Measurements from ENCODE around the gene SIRT1.
"Not testable (repeated sequence)": the region's sequence is repeated elsewhere in the genome, so short reads cannot be mapped to it uniquely, and the experiment has no call there.

Gene SIRT1

GRCh38 chr10:67864607-67865371 lies 19.7 kb upstream of the SIRT1 start:
- H3K4me1 ChIP-seq, result no peaks in the 10 kb centered on the region
- no peak overlapping the region for H3K27ac ChIP-seq
- no peak for DNase-seq
- TF ChIP-seq, protein P1, sequence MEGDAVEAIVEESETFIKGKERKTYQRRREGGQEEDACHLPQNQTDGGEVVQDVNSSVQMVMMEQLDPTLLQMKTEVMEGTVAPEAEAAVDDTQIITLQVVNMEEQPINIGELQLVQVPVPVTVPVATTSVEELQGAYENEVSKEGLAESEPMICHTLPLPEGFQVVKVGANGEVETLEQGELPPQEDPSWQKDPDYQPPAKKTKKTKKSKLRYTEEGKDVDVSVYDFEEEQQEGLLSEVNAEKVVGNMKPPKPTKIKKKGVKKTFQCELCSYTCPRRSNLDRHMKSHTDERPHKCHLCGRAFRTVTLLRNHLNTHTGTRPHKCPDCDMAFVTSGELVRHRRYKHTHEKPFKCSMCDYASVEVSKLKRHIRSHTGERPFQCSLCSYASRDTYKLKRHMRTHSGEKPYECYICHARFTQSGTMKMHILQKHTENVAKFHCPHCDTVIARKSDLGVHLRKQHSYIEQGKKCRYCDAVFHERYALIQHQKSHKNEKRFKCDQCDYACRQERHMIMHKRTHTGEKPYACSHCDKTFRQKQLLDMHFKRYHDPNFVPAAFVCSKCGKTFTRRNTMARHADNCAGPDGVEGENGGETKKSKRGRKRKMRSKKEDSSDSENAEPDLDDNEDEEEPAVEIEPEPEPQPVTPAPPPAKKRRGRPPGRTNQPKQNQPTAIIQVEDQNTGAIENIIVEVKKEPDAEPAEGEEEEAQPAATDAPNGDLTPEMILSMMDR (IDR thresholded peaks at IDR 0.05), result no peak
- no peak overlapping the region for H3K4me3 ChIP-seq
- H3K27me3 ChIP-seq, result no peaks in the 10 kb centered on the region
- no peaks in the 10 kb centered on the region for H3K36me3 ChIP-seq
- H3K9me3 ChIP-seq, result no peaks in the 10 kb centered on the region
- intact Hi-C loops (cut with DNase I; ENCODE audit: low total_unique reads), result no loop called here

DNA sequence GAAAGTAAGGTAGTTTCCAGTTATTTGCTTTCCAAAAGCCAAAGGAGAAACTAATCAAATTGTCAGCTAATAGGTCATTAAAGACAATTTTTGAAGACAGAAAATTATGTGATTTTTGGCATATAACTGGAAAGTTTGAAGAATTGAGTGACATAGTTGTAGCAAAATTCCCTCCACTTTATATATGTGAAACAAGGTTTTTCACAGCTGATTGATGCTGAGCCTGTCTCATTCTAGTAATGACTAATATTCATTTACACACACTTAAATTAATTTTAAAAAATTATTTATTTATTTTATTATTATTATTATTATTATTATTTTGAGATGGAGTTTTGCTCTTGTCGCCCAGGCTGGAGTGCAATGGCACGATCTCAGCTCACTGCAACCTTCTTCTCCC lies 16.3 kb upstream of the SIRT1 start:
- no peaks in the 10 kb centered on the region for H3K27me3 ChIP-seq
- no peaks in the 10 kb centered on the region for H3K36me3 ChIP-seq
- H3K27ac ChIP-seq, result no peak overlapping the region
- H3K4me1 ChIP-seq, result no peaks in the 10 kb centered on the region
- H3K4me3 ChIP-seq, result no peak overlapping the region
- H3K9me3 ChIP-seq, result no peaks in the 10 kb centered on the region
- no peak for DNase-seq
- TF ChIP-seq, protein P1 (IDR thresholded peaks at IDR 0.05), result no peak
- intact Hi-C loops (cut with DNase I; ENCODE audit: low total_unique reads), result no loop called here

- Histone ChIP-seq H3K9me3 (no peaks in the 10 kb centered on the region), H3K27ac (no peak overlapping the region), H3K4me3 (no peak overlapping the region), H3K36me3 (no peaks in the 10 kb centered on the region), H3K4me1 (no peaks in the 10 kb centered on the region), H3K27me3 (no peaks in the 10 kb centered on the region)
- no peak for DNase-seq
- intact Hi-C loops (cut with DNase I; ENCODE audit: low total_unique reads), result no loop called here
- TF ChIP-seq, protein P1 (IDR thresholded peaks at IDR 0.05), result no peak
Observed at GRCh38 chr10:67869996-67870395, 14.5 kb upstream of the SIRT1 start.

DNA sequence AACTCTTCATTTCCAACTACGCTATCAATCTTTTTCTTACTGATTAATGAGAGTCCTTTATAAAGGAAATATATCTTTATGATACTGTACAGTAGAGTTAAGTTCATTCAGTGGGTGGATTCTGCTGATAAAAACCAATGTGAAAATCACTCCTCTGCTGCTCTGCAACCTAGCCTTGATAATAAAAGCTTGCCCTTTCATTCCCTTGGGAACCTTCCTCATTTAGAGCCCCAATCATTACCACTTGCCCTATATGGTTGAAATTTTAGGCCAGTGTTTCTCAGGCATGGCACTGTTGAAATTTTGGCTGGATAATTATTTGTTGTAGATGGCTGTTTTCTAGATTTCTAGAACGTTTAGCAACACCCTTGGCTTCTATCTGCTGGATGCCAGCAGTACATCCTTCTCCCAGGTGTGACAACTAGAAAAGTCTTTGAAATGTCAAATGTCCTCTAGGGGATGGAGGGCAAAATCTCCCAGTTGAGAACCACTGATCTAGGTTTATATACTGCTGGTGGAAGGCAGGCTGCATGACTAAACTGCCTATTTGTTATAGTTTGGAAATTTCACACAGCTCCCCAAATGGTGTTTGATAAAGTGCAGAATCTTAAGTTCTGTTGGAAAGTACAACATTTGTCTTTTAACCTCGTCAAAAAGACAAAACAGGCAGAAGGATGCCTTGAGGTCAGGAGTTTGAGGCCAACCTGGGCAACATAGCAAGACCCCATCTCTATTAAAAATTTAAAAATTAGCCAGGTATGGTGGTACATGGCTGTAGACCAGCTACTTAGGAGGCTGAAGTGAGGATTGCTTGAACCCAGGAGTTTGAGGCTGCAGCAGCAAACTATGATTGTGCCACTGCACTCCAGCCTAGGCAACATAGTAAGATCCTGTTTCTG lies 8.9 kb upstream of the SIRT1 start:
- Histone ChIP-seq H3K9me3 (no peaks in the 10 kb centered on the region), H3K27me3 (no peaks in the 10 kb centered on the region), H3K36me3 (no peaks in the 10 kb centered on the region), H3K27ac (no peak overlapping the region), H3K4me3 (no peak overlapping the region), H3K4me1 (no peaks in the 10 kb centered on the region)
- TF ChIP-seq, protein P1 (IDR thresholded peaks at IDR 0.05), result no peak
- intact Hi-C loops (cut with DNase I; ENCODE audit: low total_unique reads), result no loop called here
- DNase-seq, result no peak

- H3K36me3 ChIP-seq; H3K27ac ChIP-seq; H3K4me1 ChIP-seq; H3K9me3 ChIP-seq; H3K27me3 ChIP-seq; DNase-seq; intact Hi-C loops (cut with DNase I; ENCODE audit: low total_unique reads); H3K4me3 ChIP-seq: not testable (repeated sequence)
Observed at GRCh38 chr10:67877421-67877820, 7.0 kb upstream of the SIRT1 start.

DNA sequence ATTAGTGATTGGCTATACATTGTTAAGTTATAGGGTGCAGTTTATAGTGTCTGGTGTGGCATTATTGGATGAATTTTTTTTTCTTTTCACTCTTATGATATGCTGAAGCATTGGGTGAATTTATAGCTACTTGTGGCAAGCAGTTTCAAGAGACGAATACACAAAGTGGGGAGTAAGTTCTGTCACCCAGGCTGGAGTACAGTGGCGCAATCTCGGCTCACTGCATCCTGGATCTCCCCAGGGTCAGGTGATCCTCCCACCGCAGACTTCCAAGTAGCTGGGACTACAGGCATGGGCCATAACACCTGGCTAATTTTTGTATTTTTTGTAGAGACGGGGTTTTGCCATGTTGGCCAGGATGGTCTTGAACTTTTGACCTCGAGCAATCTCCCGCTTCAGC lies 6.3 kb upstream of the SIRT1 start:
- no peak overlapping the region for H3K27ac ChIP-seq
- no peaks in the 10 kb centered on the region for H3K27me3 ChIP-seq
- H3K9me3 ChIP-seq, result no peaks in the 10 kb centered on the region
- H3K36me3 ChIP-seq, result no peaks in the 10 kb centered on the region
- DNase-seq, result no peak
- no peak overlapping the region for H3K4me3 ChIP-seq
- intact Hi-C loops (cut with DNase I; ENCODE audit: low total_unique reads), result no loop called here
- TF ChIP-seq, protein P1 (IDR thresholded peaks at IDR 0.05), result no peak
- no peaks in the 10 kb centered on the region for H3K4me1 ChIP-seq

Measured in tibial artery (tissue), 4 donors.